HEK293T (cell line): ENCODE data around the gene OSCP1.
"Not testable (repeated sequence)": the region's sequence is repeated elsewhere in the genome, so short reads cannot be mapped to it uniquely, and the experiment has no call there.

Experiments used
- CTCF ChIA-PET: fragments of 350-600 bp; formaldehyde crosslinking; extraction: SDS; loops from one replicate; lab custom pipeline; 2021; ENCODE audit warnings: antibody characterized with exemption, inconsistent platforms; lab: Yijun Ruan, JAX
- POLR2A ChIA-PET: fragments of 350-600 bp; formaldehyde crosslinking; extraction: SDS; loops from one replicate; lab custom pipeline; 2020; ENCODE audit warnings: antibody characterized with exemption, inconsistent platforms; lab: Yijun Ruan, JAX
- DNase-seq: peaks from one replicate; pipeline ENCODE4 v3.0.0; 2012; ENCODE audit warnings: mixed read lengths; ENCODE audit errors: extremely low spot score
- ARNT ChIP-seq: fragments of 450-650 bp; IDR thresholded peaks from 2 replicates; pipeline ENCODE4 v1.6.1; 2017; ENCODE audit warnings: mild to moderate bottlenecking
- BHLHE40 ChIP-seq: fragments of 450-650 bp; IDR thresholded peaks from 2 replicates; pipeline ENCODE4 v1.6.1; 2016; ENCODE audit warnings: mild to moderate bottlenecking, moderate library complexity, borderline replicate concordance
- CTBP1 ChIP-seq: fragments of 450-650 bp; IDR thresholded peaks from 2 replicates; pipeline ENCODE4 v1.6.1; 2016; ENCODE audit warnings: borderline replicate concordance
- ELF4 ChIP-seq: fragments of 450-650 bp; IDR thresholded peaks from 2 replicates; pipeline ENCODE4 v1.6.1; 2017; ENCODE audit warnings: antibody characterized with exemption
- FOXA1 ChIP-seq: fragments of 450-650 bp; IDR thresholded peaks from 2 replicates; pipeline ENCODE4 v1.6.1; 2016; ENCODE audit warnings: mild to moderate bottlenecking
- FOXK2 ChIP-seq: fragments of 450-650 bp; IDR thresholded peaks from 2 replicates; pipeline ENCODE4 v1.6.1; 2016; ENCODE audit warnings: mild to moderate bottlenecking
- FOXM1 ChIP-seq: fragments of 450-650 bp; IDR thresholded peaks from 2 replicates; pipeline ENCODE4 v1.6.1; 2017; ENCODE audit warnings: mild to moderate bottlenecking, borderline replicate concordance
- HDGF ChIP-seq: fragments of 450-650 bp; IDR thresholded peaks from 2 replicates; pipeline ENCODE4 v1.6.1; 2017; ENCODE audit warnings: antibody characterized with exemption, borderline replicate concordance
- L3MBTL2 ChIP-seq: fragments of 450-650 bp; conservative IDR thresholded peaks from 2 replicates; pipeline ENCODE4 v1.6.1; 2016; ENCODE audit warnings: mild to moderate bottlenecking
- LEF1 ChIP-seq: fragments of 450-650 bp; IDR thresholded peaks from 2 replicates; pipeline ENCODE4 v1.6.1; 2017; ENCODE audit warnings: mild to moderate bottlenecking, borderline replicate concordance
- NFRKB ChIP-seq: fragments of 450-650 bp; IDR thresholded peaks from 2 replicates; pipeline ENCODE4 v1.6.1; 2016; ENCODE audit warnings: mild to moderate bottlenecking, moderate library complexity
- PKNOX1 ChIP-seq: fragments of 450-650 bp; IDR thresholded peaks from 2 replicates; pipeline ENCODE4 v1.6.1; 2016
- SP1 ChIP-seq: fragments of 450-650 bp; IDR thresholded peaks from 2 replicates; pipeline ENCODE4 v1.6.1; 2017
- SUZ12 ChIP-seq: fragments of 450-650 bp; IDR thresholded peaks from 2 replicates; pipeline ENCODE4 v1.6.1; 2016; ENCODE audit warnings: mild to moderate bottlenecking
- TARDBP ChIP-seq: fragments of 450-650 bp; IDR thresholded peaks from 2 replicates; pipeline ENCODE4 v1.6.1; 2016
- ZNF384 ChIP-seq: fragments of 450-650 bp; IDR thresholded peaks from 2 replicates; pipeline ENCODE4 v1.6.1; 2016

The OSCP1 gene

GRCh38 chr1:36481091-36481490, 30.8 kb upstream of the OSCP1 start:
- POLR2A ChIA-PET: interaction anchor here (2.5 kb wide), 1 partner anchor 17 kb away, joined by 9 read pairs; the partner anchor contains the start of gene MRPS15
- CTCF ChIA-PET: no interaction called here
- TF ChIP-seq FOXM1 (no peak), FOXA1 (no peak), CTBP1 (no peak), L3MBTL2 (no peak), NFRKB (no peak), BHLHE40 (no peak), SUZ12 (no peak), ARNT (no peak), TARDBP (no peak), ZNF384 (no peak), LEF1 (no peak), ELF4 (no peak), PKNOX1 (no peak), FOXK2 (no peak)
- no peak for DNase-seq

GRCh38 chr1:36480161-36480560, 29.9 kb upstream of the OSCP1 start:
- CTCF ChIA-PET: no interaction called here
- no peak for TF ChIP-seq FOXA1
- TF ChIP-seq L3MBTL2: no peak
- TF ChIP-seq FOXK2: no peak
- TF ChIP-seq ARNT: no peak
- TF ChIP-seq CTBP1: no peak
- TF ChIP-seq HDGF: no peak
- TF ChIP-seq SUZ12: no peak
- TF ChIP-seq ZNF384: no peak
- TF ChIP-seq LEF1: no peak
- TF ChIP-seq NFRKB: no peak
- TF ChIP-seq ELF4: no peak
- TF ChIP-seq BHLHE40: no peak
- no peak for TF ChIP-seq FOXM1
- TF ChIP-seq SP1: no peak
- TF ChIP-seq PKNOX1: no peak
- POLR2A ChIA-PET: interaction anchor here (1.5 kb wide), 1 partner anchor 16 kb away, joined by 8 read pairs; the partner anchor contains the start of gene MRPS15
- no peak for DNase-seq

- TF ChIP-seq BHLHE40 (no peak), FOXA1 (no peak), FOXM1 (no peak), NFRKB (no peak), ARNT (no peak), FOXK2 (no peak), LEF1 (no peak), ELF4 (no peak), HDGF (no peak)
- POLR2A ChIA-PET: interaction anchor here (1.5 kb wide), 1 partner anchor 15 kb away, joined by 8 read pairs; the partner anchor contains the start of gene MRPS15
- no peak for DNase-seq
- CTCF ChIA-PET: no interaction called here
Observed at GRCh38 chr1:36479505-36480051, 29.3 kb upstream of the OSCP1 start.

GRCh38 chr1:36477615-36478014, 27.4 kb upstream of the OSCP1 start:
- CTCF ChIA-PET, DNase-seq: not testable (repeated sequence)
- POLR2A ChIA-PET: interaction anchor here (1.0 kb wide), 1 partner anchor 13 kb away, joined by 3 read pairs; the partner anchor contains the start of gene MRPS15

GRCh38 chr1:36476945-36477344, 26.7 kb upstream of the OSCP1 start:
- TF ChIP-seq TARDBP: no peak
- no peak for TF ChIP-seq FOXK2
- TF ChIP-seq ZNF384: no peak
- TF ChIP-seq PKNOX1: no peak
- no peak for TF ChIP-seq ELF4
- no peak for TF ChIP-seq LEF1
- no peak for TF ChIP-seq NFRKB
- no peak for TF ChIP-seq FOXM1
- no peak for TF ChIP-seq FOXA1
- TF ChIP-seq ARNT: no peak
- TF ChIP-seq CTBP1: no peak
- TF ChIP-seq SP1: no peak
- no peak for TF ChIP-seq HDGF
- TF ChIP-seq L3MBTL2: no peak
- TF ChIP-seq SUZ12: no peak
- ChIA-PET POLR2A (interaction anchor here (1.0 kb wide), 1 partner anchor 12 kb away, joined by 6 read pairs; the partner anchor contains the start of gene MRPS15), CTCF (interaction anchor here (0.7 kb wide), 1 partner anchor 341 kb away, joined by 4 read pairs; no protein-coding TSS in a partner anchor)
- no peak for DNase-seq

- ChIA-PET POLR2A (interaction anchor here (0.6 to 1.6 kb wide), 4 partner anchors 8 to 25 kb away, joined by 3 to 7 read pairs (median 4); partner anchors contain the start of gene MRPS15), CTCF (no interaction called here)
- DNase-seq: no peak
- TF ChIP-seq TARDBP (no peak), SP1 (no peak), LEF1 (no peak), CTBP1 (no peak), ARNT (no peak), HDGF (no peak), ZNF384 (no peak), PKNOX1 (no peak), SUZ12 (no peak), FOXA1 (no peak), L3MBTL2 (no peak), BHLHE40 (no peak), FOXM1 (no peak), ELF4 (no peak), FOXK2 (no peak), NFRKB (no peak)
Observed at GRCh38 chr1:36475910-36476604, 25.8 kb upstream of the OSCP1 start.
